ENCODE data around the gene SORCS2. TPM values are rescaled to one million over a fixed set of nuclear protein-coding genes. Genes with fewer than 3 reads are reported as not detected.

SORCS2 gene
- polyA plus RNA-seq, 1 donor = 8.5 TPM

DNA sequence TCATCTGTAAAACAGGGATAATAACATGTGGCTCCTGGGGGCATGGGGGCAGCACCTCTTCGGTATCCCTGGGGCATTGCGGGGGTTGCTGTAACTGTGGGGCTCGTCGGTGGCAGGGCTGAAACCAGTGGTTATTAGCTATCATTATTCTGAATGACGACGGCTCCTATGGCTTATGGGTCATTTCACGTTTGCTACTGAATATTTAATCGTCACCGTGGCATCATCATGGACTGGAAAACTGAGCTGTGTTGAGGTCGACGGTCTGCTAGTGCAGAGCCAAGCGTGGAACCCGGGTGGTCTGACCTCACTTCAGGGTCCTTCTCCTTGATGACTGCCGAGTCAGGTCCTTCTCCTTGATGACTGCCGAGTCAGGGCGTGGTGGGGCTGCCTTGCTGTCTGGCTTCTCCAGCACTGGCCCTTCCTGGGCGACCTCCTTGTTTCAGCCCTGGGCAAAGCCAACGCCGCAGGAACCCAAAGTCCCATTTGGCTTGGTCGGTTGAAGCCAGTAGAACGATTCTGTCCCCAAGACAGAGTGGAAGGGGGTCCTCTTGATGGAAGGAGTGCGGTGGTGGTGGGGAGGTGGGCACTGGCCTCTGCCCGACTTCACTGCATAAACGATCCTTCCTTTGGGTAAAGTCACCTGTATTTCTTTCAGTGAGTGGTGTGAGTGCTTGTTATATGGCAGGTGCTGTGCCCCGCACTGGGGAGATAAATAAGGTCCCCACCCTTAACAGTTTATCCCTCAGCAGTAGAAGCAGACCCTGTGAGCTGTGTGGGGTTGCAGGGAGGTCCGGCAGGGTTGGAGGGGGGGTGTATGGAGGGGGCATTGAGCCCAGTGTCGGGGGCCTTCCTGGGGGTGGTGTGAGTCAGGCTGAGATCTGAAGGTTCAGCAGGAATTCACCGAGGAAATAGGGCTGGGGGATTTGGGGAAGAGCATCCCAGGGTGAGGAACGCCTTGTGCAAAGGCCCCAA is 201.6 kb downstream of the SORCS2 start:
- DNase-seq = no peak

DNA sequence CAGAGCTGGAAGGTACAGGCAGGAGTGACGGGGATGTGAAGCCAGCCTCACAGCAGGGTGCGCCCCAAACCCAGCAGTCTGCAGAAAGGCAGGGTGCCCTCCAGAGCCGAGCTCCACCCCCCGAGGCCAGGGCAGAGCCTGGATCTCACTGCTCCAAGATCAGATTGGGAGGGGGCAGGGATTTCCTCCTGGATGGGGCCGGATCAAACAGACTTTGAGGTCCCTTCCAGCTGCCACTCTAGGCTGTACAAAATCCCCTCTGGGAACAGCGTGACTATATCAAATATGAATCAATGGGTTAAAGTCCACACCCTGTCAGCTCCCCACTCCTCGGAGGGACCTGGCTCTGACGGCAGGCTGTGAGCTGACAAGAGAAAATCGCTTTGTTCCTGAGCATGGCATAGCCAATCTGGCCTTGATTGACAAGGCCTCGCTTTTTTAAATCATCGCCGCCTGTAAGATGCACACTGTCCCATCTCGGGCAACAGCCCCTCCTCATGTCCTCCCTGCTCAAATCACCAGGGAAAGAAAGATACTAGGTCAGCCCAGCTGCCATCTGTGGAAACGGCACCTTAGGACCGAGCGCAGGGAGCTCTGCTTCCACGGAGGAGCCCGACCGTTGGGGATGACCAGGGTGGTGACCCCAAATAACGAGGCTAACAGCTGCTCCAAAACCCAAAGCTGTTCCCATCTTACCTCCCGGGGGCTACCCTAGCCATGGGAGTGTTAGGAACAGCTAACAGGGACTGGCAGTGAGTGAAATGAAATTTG is 202.5 kb downstream of the SORCS2 start:
- DNase-seq = no peak

DNA sequence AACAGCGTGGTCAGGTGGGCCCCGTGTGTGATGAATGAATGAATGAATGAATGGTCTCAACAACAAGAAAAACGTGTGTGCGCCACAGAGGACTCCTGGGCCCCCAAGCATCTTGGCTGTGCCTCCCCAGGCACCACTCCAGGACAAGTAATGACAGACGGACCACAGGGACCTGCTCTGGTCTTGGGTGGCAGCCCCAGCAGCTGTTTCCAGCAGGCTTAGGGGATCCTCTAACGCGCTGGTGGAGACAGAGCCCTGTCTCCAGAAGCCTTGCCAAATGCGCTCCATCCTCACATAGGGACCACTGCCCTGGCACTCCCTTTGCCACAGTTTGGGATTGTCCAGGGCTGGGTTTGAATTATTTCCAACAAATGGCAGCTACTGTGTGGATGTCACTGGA is 203.3 kb downstream of the SORCS2 start:
- no peak for DNase-seq

DNA sequence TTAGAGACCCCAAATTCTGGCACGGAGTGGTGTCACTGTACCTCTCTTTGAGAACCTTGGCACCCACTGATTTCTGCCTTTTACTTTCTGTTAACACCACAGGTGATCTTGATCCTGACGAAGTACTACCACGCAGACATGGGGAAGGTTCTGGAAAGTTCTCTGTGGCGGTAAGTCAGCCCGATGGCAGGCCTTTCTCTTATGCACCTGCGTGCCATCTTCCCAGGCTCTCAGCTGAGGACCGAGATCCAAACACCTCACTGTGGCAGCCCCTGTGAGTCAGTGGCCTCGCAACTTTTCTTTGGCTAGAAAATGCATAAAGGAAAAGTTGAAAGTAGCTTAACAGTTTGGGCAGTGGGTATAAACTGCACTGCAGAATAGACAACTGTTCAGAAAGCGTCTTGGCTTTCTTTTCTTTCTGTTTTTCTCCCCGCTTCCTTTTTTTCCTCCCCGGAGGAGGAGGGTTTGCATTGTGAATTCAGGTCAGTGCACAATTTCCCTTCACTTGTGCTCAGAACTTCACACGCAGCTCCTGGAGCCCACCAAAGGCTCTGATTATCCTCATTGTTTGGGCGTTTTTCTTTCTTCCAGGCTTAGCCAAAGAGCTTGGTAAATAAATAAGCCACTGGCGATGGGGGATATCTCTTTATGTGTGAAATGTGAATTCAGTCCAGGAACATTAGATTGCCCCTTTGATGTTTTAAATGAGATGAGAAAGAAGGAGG is 204.0 kb downstream of the SORCS2 start:
- DNase-seq = no peak

DNA sequence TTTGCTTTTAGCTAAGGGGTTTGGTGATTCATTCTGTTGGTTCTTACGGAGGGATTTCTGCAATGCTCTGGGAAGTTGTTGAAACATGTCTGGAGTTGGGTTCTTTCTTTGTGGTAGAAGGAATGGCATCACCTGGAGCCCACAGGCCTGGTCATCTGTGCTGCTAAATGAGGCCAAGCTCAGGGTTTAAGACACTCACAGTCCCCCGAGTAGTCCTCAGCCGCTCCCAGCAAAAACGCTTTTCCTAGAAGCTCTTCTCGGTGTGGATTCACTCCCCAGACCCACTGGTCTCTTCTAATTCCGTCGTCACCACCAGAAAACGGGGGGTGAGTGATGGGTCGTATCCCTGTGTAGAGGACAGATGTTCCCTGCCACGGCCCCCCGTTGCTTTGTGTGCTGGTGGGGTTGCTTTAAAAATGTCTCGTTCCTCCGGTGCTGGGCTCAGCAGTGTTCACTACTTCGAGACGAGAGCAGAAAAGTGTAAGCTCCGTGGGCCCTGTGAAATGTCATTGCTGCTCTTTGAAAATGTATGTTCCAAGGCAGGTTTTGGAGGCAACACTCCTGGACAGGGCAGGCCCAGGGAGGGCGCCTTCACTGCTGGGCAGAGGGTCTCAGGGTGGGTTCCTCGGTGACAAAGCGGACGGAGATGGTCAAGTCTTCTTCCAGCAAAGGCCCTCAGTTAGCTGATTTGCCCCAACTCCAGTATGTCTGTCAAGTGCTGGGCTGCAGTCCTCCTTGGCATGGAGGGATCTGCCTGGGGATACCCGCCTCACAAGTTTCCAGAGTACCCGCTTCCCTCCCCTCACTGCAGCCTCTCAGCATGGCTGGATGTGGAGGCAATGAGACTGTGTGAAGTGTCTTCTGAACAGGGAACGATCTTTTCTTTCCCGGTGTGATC is 205.1 kb downstream of the SORCS2 start:
- DNase-seq = no peak

DNA sequence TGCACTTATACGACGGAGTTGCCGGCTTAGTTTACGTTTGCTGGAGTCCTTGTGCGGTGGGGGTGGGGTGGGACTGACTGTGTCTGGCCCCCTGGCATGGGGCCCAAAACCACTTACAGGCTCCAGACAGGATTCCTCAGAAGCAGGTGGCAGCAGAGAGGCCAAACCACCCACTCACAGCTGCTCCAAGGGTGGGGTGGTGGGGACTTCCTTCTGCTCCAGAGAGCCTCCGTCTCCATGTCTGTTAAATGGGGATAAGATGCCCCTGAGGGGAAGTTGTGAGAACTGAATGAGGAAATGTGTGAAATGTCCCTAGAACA is 205.7 kb downstream of the SORCS2 start:
- DNase-seq = no peak

DNA sequence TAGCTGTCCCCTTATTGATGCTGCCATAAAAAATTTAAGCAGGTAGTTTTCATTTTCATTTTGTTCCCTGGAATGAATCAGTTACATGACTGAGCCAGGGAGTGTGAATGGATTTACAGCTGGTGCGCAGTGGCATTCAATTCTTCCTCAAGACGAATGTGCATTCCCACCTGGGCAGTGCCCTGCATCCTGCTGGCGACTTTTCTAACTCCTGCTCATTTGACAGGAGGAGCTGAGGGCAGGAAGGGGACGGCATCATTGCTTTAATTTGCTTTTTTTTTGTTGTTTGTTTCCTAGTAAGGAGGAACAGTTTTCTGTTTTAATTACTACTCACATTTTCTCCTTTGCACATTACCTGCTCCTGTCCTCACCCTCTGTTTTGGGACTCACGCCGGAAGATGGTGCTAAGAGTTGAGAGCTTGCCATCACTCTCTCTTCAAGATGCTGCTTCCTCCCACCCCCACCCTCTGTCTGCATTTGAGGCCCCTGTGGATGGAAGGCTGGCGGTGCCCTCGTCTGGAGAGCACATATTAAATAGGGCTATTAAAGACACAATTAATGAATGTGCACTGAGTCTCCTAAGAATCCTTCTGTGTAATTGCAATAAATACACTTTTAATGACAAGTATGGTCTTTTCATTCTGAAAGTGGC is 206.6 kb downstream of the SORCS2 start:
- DNase-seq = no peak

DNA sequence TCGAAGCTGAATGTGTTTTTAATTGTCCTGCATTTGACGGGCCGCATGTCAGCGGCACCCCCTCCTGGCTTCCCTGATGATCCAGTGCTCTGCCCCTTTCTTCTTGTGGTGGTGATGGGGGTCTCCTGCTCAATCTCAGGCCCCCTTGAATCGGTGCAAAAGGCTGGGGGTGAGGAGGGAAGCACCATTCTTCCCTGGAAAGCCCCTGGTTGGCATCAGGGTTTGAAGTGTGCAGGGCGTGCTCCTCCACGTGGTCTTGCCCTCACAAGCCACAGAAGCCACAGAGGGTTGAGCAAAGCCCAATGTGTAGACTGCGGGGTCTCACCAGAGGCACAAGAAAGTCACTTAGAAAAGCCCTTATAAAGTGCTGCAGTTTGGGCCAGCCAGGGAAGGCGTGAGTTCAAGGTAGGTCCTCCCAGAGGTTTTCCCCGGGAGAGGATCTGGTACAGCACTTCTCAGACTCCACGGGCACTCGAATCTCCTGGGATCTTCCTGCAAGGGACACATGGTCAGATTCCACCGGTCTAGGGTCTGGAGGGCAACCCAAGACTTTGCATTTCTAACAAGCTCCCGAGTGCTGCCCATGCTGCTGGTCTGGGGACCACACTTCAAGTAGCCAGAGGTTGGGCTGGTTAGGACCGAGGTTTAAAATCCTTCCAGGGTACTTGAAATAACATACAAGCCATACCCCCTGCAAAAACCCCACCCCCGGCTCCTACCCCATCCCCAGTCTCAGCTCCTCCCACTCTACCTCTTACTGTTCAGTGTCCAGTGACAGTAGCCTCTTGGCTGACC is 207.3 kb downstream of the SORCS2 start:
- no peak for DNase-seq

DNA sequence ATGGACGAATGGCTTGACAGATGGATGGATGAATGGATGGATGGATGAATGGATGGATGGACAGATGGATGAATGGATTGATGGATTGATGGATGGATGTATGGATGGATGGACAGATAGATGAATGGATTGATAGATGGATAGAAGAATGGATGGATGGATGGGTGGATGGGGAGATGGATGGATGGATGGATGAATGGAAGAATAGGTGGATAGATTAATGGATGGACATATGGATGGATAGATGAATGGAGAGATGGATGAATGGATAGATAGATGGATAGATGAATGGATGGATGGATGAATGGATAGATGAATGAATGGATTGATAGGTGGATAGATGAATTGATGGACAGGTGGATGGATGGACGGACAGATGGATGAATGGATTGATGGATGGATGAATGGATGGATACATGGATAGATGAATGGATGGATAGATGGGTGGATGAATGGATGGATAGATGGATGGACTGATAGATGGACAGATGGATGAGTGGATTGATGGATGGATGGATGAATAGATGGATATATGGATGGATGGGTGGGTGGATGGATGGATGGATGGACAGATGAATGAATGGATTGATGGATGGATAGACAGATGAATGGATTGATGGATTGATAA is 208.4 kb downstream of the SORCS2 start:
- no peak for DNase-seq

DNA sequence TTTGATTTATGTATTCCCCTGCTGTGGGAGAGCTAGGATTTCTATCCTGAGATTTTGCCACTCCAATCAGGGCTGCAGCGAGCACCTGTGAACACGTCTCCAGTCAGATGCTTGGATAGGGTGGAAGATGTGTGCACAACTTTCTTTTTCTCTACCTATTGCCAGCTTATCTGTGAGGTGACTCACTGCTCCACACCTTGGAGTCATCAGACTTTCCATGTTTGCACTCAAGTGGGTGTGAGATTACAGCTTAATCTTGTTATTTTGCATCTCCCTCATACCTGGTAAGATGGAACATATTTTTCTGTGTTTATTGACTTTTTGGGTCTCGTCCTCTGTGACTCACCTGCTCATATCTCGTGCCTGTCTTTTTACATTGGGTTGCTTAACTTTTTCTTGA is 210.2 kb downstream of the SORCS2 start:
- no peak for DNase-seq

DNA sequence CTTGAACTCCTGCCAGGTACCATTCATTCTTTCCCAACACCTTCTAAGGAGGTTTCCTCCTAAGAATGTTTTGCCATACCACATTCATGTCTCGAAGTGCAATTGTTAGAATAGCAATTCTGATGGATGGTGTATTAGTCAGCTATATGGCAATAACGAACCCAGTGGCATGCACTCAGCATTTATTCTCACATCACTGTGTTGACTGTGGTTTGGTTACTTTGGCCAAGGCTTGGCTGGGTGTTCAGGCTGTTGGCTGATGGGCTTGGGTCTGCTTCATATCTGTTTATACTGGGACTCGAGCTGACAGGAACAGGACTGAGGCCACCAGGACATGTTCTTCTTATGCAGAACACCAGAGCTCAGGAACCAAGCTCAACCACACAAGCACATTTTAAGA is 210.7 kb downstream of the SORCS2 start:
- DNase-seq = no peak

DNA sequence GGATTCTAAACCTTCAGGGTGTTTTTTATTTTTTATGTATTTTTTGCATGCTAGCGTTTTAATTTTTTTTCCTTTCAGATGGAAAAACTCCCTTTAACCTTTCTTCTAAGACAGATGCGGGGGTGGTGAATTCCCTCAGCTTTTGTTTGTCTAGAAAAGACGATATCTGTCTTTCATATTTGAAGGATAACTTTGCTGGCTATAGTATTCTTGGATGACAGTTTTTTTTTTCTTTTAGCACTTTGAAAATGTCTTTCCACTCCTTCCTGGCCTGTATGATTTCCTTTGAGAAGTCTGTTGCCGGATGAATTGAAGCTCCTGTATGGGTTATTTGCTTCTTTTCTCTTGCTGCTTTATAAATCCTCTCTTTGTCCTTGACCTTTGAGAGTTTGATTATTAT is 215.8 kb downstream of the SORCS2 start:
- no peak for DNase-seq

DNA sequence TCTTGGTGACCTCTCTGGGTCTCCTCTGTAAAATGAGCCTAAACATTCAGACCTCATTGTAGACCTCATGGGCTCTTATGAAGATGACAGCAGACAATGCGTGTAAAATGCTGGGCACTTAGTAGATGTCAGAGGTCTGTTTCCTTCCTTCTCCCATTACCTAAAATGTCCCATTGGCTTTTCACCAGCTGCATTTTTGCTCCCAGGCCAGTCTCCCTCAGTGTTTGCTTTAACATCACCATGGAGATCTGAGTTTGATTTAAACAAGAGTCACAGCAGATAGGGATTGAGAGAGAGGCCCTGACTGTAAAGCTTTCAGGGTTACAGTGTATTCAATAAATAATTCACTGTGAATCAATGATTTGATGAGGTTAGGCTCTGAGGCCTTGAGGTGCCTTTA is 218.1 kb downstream of the SORCS2 start:
- peak; percentile 42 for DNase-seq

DNA sequence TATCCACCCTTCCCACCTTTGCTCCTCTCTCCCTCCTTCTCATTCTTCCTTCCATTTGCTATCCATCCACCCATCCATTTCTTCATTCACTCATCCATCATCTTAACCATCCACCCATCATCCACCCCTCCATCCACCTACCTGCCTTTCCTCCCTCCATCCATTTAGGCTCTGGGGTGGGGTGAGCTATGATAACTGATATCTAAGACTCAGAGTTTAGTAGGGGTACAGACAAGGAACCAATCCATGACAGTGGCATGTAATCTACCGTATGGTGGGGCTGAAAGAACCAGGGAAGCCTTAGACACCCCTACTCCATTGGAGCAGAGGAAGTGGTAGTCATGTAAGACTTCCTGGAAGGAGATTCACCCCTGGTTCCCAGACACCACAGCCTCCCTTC is 219.2 kb downstream of the SORCS2 start:
- no peak for DNase-seq

DNA sequence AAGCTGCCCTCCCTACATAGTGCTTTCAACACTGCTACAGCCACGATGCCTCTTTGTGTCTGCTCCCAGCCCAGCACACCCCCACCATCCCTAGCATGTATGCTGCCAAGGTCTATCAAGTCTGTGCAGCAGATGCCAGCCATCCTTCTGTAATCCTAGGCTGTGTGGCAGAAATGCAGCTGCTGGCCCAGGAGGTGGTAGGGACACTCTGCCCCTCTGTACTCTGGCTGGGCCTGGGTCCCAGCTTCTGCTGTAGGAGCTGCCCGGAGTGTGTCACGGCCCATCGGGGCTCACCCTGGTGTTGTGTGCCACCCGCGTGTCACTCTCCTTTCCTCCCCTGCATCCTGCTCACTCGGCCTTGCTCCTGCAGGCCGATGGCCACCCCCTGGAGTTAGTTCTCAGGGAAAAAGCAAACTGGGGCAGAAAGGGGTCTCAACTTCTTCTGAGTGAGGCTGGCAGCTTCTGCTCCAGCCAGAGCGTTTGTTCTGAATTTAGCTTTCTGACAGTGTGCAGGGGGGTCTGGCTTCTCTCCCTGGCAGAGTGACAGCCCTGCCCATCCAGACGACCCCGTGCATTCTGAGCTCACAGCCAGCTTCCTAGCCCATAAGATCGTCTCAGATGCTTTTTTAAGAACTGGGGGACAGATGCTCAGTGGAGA is 219.7 kb downstream of the SORCS2 start:
- no peak for DNase-seq

DNA sequence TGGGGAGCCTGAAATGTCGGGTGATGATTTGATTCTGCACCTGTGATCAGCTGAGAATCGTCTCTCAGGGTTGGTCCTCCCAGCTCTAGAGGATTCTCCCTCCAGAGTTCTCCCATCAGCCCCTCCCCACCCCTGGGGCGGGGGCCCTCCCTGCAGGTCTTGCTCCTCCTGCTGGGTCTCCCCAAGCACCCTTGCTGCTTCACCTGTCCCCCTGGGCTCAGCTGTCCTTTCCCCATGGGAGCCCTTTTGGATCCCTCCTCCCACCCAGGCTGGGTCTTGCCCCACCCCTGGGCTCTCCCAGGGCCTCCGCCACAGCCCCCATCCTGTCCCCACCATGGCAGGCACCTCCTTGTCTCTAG is 220.2 kb downstream of the SORCS2 start:
- no peak for DNase-seq

DNA sequence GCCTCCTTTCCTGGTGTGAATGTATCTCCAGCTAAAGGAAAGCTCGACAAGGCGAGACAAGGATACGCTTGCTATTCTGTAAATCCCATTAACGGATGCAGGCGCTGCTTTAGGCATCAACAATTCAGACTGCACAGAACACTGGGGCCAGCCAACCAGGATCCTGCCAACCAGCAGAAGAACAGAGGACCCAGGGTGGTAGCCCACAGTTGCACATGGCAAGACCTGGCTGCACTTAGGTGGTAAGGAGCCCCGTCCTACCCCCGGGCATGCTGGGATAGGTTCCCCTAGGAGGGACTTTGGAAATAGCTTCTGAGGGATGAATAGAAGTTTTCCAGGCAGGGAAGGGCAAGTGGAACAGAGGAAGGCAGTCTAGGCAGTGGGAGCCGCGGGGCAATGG is 221.7 kb downstream of the SORCS2 start:
- DNase-seq = no peak

DNA sequence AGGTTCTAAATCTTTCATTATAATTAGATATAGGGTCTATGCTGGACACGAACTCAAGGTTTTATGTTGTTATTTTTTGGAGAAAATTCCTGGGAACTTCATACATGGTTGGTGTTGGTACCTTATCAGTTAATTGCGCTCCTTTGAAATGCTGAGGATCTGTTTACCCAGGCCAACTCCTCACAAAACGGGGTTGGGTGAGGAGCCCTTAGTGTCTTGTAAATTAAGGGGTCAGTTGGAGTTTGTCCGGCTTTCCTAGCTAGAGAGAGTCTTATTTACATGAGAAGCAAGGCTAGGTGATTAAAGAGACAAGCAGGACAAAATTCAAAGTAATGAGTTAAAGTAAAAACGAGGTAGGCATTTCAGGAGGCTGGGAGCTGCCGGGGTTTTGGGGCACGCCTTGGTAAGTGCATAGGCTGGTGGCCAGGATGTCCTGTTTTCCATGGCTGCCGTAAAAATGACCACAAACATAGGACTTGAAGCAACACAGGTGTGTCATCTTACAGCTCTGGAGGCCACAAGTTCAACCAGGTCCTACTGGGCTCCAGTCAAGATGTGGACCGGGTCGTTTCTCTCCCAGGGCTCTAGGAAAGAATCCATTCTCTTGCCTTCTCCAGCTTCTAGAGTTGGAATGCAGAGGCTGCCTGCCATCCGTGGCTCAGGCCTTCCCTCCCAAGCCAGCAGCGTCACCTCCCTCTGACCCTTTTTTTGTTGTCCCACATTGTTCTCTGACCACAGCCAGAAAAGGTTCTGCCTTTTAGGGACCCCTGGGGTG is 222.6 kb downstream of the SORCS2 start:
- DNase-seq = no peak
